Measurements from ENCODE around the gene LAIR2. TPM values are rescaled to one million over a fixed set of nuclear protein-coding genes. Genes with fewer than 3 reads are reported as not detected.

Gene LAIR2
- total RNA-seq, 1 donor from 2014 or later = not detected

DNA sequence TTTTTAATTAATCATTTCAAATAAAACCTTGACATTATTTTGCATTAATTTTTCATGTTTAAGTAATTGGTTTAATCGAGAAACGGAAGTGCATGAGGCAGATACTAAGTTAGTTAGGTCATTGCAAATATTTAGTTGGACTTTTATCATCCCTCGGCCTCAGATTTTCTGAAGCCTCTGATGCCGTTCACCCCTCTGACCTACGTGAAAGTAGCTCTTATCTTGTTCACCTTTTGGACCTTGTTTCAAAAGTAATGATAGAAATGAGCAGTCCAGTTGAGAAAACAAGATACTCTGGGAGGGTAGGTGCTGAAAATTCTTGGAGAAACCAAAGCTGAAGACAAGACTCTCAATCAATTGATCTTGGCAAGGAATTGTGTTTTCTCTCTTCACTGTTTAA, 23.0 kb downstream of the LAIR2 start:
- Mint-ChIP-seq H3K27ac (ENCODE audit: unreplicated experiment) (no peak overlapping the region), H3K4me1 (ENCODE audit: unreplicated experiment) (no peaks in the 10 kb centered on the region), H3K9me3 (ENCODE audit: unreplicated experiment) (peaks cover 29% of the 10 kb centered on the region), H3K4me3 (ENCODE audit: unreplicated experiment) (no peak overlapping the region), H3K27me3 (ENCODE audit: unreplicated experiment) (no peaks in the 10 kb centered on the region), H3K36me3 (ENCODE audit: unreplicated experiment) (no peaks in the 10 kb centered on the region)
- DNase-seq (ENCODE audit: extremely low spot score, unreplicated experiment) = no peak
- TF ChIP-seq, protein P1, sequence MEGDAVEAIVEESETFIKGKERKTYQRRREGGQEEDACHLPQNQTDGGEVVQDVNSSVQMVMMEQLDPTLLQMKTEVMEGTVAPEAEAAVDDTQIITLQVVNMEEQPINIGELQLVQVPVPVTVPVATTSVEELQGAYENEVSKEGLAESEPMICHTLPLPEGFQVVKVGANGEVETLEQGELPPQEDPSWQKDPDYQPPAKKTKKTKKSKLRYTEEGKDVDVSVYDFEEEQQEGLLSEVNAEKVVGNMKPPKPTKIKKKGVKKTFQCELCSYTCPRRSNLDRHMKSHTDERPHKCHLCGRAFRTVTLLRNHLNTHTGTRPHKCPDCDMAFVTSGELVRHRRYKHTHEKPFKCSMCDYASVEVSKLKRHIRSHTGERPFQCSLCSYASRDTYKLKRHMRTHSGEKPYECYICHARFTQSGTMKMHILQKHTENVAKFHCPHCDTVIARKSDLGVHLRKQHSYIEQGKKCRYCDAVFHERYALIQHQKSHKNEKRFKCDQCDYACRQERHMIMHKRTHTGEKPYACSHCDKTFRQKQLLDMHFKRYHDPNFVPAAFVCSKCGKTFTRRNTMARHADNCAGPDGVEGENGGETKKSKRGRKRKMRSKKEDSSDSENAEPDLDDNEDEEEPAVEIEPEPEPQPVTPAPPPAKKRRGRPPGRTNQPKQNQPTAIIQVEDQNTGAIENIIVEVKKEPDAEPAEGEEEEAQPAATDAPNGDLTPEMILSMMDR (IDR thresholded peaks at IDR 0.05) = no peak

DNA sequence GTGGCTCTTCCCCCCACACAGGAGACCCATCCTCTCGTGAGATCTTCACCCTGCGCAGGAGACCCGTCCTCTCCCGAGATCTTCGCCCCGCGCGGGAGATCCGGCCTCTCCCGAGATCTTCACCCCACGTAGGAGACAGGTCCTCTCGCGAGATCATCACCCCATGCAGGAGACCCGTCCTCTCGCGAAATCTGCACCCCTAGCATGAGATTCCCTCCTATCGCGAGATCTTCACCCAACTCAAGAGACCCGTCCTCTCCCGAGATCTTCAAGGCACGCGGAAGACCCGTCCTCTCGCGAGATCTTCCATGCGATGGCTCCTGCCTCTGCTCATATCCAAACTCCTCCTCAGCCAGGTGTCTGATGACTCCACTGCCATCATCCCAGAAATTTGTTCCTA, 24.3 kb downstream of the LAIR2 start:
- DNase-seq (ENCODE audit: extremely low spot score, unreplicated experiment) = no peak
- no peaks in the 10 kb centered on the region for H3K4me1 Mint-ChIP-seq (ENCODE audit: unreplicated experiment)
- H3K36me3 Mint-ChIP-seq (ENCODE audit: unreplicated experiment) = no peaks in the 10 kb centered on the region
- H3K9me3 Mint-ChIP-seq (ENCODE audit: unreplicated experiment) = peaks cover 21% of the 10 kb centered on the region
- no peaks in the 10 kb centered on the region for H3K27me3 Mint-ChIP-seq (ENCODE audit: unreplicated experiment)
- TF ChIP-seq, protein P1 (IDR thresholded peaks at IDR 0.05) = no peak
- no peak overlapping the region for H3K4me3 Mint-ChIP-seq (ENCODE audit: unreplicated experiment)
- H3K27ac Mint-ChIP-seq (ENCODE audit: unreplicated experiment) = no peak overlapping the region

DNA sequence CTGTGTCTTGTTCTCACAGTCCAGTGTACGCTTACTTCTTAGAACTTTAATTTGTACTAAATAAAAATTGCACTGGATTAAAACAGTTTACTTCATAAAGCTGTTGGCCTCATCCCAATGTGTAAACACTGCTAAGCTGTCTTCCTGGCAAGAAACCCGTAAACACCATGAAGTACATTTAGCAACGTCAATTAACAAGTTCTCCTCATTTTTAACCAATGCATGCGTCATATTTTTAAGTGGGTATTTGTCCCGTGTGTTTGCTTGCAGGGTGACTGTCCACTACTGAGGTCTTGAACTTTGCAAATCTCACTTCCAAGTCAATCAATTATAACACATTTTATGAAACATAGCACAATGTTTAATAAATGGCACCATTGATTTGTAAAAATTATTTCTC, 28.2 kb downstream of the LAIR2 start:
- DNase-seq (ENCODE audit: extremely low spot score, unreplicated experiment) = no peak
- Mint-ChIP-seq H3K9me3 (ENCODE audit: unreplicated experiment) (peaks cover 10% of the 10 kb centered on the region), H3K4me3 (ENCODE audit: unreplicated experiment) (no peak overlapping the region), H3K27me3 (ENCODE audit: unreplicated experiment) (no peaks in the 10 kb centered on the region), H3K27ac (ENCODE audit: unreplicated experiment) (no peak overlapping the region), H3K4me1 (ENCODE audit: unreplicated experiment) (no peaks in the 10 kb centered on the region), H3K36me3 (ENCODE audit: unreplicated experiment) (no peaks in the 10 kb centered on the region)
- TF ChIP-seq, protein P1 (IDR thresholded peaks at IDR 0.05) = no peak

DNA sequence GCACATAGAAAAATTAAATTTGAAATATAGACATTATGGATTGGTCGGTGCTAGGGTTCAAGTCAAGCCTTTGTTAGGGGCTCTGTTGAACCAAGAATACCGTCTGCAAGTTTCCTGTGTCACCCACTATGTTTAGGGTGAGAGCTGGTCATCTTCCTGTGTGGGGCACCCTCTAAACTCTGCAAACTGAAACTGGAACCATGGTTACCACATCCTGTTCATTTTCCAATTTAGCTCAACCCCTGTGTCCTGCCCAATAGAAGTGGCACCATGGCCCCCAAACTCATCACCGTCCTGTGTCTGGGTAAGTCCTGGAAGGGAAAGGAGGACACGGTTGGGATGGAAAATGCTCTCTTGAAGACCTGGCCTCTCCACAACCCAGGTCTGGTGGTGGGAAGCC, 29.9 kb downstream of the LAIR2 start:
- Mint-ChIP-seq H3K4me1 (ENCODE audit: unreplicated experiment) (no peaks in the 10 kb centered on the region), H3K4me3 (ENCODE audit: unreplicated experiment) (no peak overlapping the region), H3K27me3 (ENCODE audit: unreplicated experiment) (no peaks in the 10 kb centered on the region), H3K36me3 (ENCODE audit: unreplicated experiment) (no peaks in the 10 kb centered on the region), H3K27ac (ENCODE audit: unreplicated experiment) (no peak overlapping the region), H3K9me3 (ENCODE audit: unreplicated experiment) (peaks cover 8% of the 10 kb centered on the region)
- no peak for DNase-seq (ENCODE audit: extremely low spot score, unreplicated experiment)
- TF ChIP-seq, protein P1 (IDR thresholded peaks at IDR 0.05) = no peak

DNA sequence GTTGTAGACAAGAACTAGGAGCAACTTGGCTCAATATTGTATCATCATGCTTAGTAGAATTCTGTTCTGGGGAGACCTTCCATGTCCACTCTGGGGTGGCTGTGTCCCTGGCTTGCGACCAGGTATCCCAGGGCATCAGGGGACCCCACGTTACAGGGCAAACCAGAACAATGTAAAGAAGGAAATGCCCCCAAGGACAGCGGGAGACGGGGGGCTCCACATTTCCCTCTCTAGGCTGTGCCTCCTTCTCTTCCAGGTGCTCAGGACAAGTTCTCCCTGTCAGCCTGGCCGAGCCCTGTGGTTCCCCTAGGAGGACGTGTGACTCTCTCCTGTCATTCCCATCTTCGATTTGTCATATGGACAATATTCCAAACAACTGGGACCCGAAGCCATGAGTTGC, 30.8 kb downstream of the LAIR2 start:
- H3K36me3 Mint-ChIP-seq (ENCODE audit: unreplicated experiment) = no peaks in the 10 kb centered on the region
- H3K27ac Mint-ChIP-seq (ENCODE audit: unreplicated experiment) = no peak overlapping the region
- H3K4me1 Mint-ChIP-seq (ENCODE audit: unreplicated experiment) = no peaks in the 10 kb centered on the region
- TF ChIP-seq, protein P1 (IDR thresholded peaks at IDR 0.05) = no peak
- peaks cover 11% of the 10 kb centered on the region for H3K9me3 Mint-ChIP-seq (ENCODE audit: unreplicated experiment)
- no peak for DNase-seq (ENCODE audit: extremely low spot score, unreplicated experiment)
- H3K4me3 Mint-ChIP-seq (ENCODE audit: unreplicated experiment) = no peak overlapping the region
- H3K27me3 Mint-ChIP-seq (ENCODE audit: unreplicated experiment) = no peaks in the 10 kb centered on the region
